GM19043 (cell line): ENCODE data around the gene GRM4.

Source experiments
- ATAC-seq: cut with Tn5 transposase; IDR thresholded peaks from one replicate; pipeline ENCODE4 v1.9.1; 2021; ENCODE audit warnings: low read depth; ENCODE audit not compliant: unreplicated experiment

GRM4 gene

DNA sequence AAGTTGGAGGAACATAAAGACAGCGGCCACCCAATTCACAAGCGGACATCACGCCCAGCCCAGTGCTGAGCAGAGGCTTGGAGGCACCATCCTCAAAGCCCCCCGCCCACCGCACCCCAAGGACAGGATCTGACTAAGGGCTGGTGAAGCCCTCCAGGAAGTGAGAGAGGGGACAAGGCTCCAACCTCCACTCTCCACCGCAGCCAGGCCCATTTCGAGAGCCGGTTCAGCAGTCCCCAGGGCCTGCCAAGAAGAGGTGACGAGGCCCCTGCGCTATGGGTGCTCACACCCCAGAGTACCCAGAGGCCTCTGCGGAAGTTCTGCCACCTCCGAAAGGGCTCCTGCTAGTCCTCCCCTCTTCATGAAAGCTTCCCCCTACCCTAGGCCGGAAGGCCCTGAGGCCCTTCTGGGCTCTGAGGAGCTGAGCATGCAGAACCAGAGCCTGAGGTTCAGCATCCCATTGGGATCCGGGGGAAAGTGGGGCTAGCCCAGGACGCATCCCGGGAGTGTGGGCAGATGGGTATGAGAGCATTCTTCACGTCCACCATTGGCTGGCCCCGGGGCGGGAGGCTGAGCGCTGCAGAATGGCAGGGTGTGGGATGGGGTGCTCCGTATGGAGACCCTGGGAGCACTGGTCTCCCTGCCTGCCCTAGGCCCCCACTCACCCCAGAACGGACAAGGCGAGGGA lies 2.5 kb downstream of the GRM4 start:
- no peak for ATAC-seq

DNA sequence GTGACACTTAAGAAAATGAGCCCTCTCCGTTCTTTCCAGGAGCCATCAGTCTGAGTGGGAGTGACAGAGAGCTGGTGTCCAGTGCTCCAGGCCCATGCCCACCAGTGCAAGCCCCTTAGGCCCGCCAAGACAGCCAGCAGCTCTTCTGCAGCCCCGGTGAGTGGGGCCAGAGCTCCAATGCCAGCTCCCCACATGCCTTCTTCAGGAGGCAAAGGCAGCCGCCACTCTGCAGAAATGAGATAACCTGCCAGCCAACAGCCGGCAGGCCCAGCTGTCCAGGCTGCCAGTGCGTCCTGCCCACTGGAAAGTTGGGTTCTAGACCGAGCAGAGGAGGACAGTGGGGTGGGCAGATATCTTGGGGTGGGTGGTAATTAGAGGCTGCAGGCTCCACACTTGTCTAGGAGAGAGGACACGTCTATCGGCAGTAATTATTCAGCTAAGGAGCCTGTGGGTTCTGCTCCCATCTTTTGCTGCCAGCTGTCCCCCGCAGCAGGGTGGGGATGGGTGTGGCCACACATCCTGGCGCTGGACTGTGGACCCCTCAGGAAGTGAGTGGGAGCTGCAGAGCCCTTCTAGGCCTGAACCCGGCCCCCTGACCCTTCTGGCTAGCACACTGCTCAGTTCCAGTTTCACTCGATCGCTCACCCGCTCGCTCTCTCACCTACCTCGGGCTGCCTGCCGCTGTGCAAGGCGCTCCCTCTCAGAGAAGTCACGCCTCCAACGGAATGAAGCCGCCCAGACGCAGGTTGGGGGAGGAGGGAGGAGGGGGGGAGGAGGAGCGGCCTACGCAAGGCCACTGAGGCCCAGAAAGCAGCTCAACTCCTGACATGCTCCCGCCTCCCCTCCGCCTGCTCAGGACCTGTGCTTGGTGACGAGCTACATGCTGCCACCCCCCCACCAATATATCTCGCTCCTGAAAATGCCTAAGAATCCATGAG lies 3.6 kb downstream of the GRM4 start:
- no peak for ATAC-seq

DNA sequence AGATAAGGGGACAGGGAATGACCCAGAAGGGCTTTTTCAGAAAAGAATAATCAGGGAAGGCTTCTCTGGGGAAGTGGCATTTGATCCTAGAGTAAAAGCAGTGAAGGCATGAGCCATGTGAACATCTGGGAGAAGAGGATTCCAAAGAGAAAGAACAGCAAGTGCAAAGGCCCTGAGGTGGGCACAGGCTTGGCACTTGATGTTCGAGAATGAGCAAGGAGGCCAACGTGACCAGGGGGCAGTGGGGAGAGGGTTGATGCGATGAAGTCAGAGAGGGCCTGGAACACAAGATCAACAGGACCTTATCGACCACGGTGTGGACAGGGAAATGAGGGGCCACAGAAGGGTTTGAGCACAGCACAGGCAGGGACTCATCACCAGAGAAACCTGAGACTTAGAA lies 5.8 kb downstream of the GRM4 start:
- no peak for ATAC-seq

DNA sequence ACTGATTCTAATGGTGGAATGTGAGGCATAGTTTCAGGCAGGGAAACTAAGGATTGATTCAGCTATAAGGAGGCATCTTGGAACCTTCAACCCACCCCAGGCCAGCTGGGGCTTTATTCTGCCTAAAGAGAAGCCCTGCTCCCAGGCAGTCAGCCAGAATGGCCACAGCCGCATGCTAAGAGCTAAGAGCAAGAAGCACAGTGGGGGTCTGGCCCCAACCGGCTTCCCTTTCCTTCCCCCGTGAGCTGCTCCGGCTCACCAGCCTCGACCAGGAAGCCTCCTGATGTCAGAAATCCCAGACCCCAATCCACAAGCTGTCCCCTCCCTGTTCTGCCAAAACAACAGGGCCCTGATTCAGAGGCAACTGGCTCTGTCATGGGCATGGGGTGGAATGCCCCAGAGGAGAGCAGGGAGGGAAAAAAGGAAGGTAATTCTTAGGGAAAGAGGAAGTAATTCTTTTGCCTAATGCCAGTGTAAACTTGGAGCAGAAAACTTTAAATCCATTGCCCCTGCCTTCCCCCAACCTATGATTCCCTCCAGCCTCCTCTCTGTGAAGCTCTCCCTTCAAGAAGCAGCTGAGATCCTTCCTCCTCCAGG lies 6.9 kb downstream of the GRM4 start:
- ATAC-seq, result no peak

DNA sequence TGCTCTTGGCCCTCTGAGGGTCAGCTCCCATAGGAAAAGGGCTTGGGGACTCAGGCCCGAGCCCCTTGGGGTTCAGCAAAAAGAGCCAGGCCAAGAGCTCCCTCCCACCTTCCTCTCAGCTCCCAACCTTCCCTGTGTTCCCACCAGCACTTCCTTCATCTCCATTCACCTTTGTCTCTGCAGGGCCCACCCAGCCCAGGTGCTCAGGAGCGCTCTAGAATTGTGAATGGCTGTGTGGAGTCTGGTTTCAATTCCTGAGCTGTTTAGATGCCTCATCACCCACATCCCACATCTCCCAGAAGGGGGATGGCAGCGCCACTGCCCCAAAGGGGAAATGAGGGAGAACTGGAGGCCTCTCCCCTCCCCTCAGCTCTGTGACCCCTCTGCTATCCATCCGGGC lies 7.7 kb downstream of the GRM4 start:
- ATAC-seq, result no peak

DNA sequence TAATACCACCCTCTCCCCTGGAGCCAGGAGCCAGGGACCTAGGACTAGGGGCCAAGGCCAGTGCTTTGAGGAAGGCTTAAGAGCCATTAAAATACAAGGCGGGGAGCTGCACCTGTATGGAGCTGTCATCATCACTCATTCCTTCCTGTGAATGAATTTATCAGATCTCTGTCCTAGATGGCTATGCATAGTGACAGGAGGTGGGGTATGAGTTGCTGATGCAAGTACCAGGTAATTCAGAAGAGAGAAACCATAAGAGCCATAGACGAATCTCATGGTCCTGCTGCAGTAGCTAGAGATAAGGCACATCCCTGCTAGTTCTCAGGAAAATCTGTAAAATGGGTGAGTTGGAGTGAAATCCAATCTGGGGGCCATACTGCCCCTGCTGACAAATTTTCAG lies 10.3 kb downstream of the GRM4 start:
- no peak for ATAC-seq

DNA sequence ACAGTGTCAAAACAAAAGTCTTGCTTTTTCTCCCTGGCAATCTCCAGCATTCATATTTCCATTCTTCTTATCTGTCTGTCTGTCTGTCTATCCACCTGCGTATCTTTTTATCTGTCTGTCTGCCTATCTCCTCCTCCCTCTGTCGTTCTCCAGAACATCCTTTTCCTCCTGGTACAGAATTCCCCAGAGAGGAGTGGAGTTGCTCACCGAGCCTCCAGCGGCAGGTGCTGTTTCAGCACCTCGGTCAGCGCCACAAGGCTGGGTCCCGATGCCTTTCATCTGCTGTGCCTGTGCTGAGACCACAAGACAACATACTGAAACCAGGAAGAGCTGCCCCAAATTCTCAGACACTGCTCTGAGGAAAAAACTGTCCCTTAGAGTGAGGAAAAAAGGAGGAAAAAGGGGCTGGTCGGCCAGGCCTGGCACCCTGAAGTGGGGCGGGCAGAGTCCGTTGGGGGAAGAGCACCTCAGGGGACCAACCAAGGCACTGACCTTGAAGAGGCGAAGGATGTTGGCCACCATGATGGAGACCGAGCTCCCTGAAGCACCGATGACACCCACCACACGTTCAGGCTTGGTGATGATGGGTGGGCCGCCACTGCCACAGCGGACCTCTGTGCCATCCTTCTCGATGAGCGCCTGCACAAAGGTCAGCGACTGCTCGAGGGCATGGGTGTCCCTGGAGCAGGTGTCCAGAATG lies 13.3 kb downstream of the GRM4 start:
- no peak for ATAC-seq

DNA sequence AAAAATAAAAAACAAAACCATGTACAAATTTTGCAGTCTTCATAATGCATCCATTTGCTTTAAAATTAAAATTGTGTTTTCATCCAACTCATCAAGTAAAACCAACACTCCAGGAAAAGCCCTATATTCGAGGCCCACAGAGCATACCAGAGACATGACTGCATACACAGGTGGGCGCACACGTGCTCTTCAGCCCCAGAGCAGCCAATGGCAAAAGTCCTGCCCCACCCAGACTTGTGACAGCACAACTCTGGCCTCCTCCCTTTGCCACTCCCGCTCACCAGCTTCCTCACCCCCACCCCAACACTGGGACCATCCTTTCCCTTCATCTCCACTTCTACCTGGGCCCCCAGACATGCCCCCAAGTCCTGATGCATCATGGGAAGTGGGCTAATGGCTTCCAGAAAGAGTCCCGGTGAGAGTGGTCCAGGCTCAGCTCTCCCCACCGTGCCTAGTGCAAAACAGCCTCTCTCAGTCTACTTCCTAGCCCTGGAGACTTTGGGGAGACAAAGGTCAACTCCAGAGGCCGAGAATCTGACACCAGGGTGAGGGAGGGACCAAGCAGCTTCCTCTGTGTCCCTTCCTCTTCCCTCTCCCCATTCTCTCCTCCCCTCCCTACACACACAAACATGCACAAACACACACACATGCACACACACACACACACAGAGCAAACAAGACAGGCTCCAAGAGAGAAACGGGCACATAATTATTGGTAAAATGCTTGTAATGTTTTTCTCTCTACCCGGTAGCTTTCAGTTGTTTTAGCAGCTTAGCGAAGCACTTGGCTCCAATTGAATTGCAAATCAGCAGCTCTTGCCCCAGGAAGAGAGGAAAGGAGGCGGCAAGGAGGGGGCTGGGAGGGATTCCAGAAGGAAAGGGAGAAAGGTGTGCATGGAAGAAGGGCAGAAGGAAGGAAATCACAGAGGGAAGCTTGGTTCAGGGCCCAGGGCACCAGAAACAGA lies 14.3 kb downstream of the GRM4 start:
- ATAC-seq, result no peak

DNA sequence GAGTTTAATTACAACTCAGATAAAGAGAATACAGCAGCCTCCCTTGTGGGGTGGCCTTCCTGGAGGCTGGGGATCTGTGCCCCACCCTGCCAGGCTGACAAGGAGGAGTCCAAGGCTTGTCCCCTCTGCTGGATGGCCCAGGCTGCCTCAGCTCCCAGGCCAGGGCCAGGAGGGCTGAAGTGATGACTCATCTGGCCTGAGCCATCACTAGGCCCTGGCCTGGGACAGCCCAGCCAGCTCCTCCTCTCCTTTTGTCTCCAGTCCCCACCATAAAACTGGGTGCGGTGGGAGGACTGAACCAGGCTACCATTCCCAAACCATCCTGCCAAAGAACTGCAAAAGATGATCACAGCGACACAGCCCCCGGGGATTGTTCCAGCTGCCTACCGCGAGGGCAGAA lies 15.0 kb downstream of the GRM4 start:
- no peak for ATAC-seq

DNA sequence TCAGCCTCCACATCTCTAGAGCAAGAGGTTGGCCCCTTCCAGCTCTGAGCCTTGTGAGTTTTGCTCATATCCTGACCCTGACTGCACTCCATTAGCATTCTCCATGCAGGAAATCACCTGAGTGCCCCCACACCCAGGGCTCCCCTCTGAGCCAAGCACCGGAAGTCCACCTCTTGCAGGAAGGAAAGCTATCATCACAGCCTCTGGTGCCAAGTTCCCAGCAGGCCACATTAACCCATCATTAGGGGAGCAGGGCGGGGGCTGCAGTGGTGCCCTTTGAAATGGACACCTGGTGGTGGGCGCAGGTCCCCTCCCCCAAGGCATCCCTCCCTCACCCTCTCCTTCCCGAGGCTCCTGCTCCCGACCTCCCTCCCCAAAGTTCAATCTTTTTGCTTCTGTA lies 16.1 kb downstream of the GRM4 start:
- ATAC-seq, result no peak

DNA sequence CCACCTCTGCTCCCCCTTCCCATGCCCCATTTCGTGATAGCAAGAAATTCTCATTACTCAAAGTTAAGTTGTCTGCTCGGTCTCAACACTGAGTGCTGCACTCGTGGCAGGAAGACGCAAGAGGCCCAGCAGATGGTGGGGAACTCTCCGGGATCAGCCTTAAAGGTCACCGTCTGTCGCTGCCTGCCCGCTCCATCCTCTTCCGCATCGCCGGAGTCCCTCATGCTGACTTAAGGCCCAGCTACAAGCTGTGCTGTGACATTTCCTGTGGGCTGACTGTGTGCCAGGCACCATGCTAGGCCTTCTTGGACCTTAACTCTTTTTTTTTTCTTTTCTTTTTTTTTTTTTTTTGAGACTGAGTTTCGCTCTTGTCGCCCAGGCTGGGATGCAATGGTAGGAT lies 17.8 kb downstream of the GRM4 start:
- no peak for ATAC-seq

DNA sequence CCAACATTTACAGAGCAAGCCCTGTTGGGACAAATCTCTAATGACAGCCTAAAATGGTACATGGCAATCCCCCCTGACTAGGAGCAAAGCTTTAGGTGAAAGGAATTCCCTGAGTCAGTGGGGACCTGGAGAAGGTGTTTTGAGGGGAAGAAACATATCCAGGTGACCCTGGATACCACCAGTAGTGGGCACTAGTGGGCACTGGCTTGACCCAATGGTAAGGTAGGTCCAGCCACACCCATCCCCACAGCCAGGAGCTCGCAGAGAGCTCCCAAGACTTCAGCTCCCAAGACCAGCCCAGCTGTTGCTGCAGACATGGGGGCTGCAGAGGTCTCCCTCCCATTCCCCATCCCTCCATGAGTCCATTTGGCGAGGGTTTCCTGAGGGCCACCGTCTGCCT lies 19.5 kb downstream of the GRM4 start:
- no peak for ATAC-seq

DNA sequence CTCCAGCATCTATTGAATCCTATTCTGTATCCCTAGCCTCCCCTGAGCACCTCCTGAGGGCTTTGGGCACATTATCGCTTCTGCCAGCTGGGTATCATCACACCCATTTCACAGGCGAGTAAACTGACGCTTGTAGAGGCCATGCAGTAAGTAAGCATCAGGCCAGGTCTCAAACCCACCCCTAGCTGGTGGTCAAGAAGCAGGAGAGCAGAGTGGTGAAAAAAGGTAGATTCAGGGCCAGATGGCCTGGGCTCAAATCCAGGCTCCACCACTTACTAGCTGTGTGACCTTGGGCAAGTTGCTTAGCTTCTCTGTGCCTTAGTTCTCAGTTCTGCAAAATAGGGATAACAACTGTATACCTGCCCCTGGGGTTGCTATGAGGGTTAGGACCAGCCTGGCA lies 19.9 kb downstream of the GRM4 start:
- no peak for ATAC-seq

DNA sequence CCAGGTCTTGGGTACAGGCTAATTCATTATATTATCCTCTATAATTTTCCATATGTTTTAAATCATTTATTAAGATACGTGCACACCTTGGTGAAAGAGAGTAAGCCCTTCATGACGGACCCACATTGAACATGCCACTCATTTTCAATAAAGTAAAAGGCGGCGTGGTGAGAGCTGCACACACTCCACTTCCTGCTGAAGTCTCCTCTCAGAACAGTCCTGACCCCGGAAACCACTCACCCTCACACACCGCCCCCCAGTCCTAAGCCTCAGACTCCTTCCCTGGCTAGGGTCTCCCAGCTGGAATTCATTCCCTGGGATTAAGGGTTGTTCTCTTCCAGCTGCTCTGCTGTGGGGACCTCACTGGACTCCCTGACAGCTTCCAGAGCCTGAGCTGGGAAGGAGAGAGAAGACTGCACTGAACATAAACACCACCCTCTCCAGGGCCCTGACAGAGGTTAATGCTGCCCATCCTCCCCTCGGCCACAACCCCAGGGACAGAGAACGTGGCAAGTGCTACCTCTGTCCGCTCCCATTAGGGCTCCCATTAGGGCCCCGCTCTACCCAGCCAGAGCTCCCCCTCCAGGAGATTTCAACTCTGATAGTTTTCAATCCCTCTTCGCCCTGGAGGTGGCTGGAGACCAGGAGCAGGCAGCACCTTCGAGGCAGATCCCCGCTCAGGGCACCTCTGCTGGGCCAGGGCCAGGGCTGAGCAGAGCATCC lies 24.8 kb downstream of the GRM4 start:
- ATAC-seq, result no peak

DNA sequence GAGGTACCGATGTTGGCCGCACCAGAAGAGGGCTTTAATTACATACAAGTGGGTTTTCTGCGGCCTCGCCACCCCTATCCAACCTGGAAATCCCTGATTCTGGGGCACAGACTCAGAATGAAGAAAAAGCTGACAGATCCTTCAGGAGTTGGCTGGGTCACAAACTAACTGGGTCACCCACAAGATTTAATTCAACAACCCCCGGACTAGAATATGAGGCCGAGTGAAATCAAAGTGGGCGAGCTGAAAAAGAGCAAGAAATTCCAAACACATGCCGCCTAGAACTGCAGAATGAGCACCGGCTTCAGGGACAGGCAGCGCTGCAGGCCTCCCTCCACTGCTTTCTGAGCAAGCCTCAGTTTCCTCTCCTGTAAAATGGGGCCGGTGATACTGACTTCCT lies 30.0 kb downstream of the GRM4 start:
- ATAC-seq, result no peak

DNA sequence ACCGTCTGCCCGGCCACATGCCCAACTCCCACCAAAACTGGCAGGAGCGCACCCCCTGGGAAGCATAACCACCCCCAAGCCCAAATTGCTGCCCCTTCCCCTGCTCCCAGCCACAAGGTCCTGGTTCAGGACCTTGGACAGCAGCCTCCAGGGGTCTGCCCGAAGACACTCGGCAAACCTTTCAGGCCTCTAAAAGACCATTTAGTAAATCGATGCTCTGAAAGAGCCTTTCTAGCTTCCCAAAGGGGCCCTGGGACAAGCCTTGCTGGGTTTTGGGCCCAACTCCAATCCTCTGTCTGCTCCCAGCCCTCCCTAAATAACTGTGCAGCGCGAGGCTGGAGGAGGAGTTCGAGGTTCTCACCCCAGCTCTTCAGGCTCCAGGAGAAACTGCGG lies 30.5 kb downstream of the GRM4 start:
- ATAC-seq, result no peak

DNA sequence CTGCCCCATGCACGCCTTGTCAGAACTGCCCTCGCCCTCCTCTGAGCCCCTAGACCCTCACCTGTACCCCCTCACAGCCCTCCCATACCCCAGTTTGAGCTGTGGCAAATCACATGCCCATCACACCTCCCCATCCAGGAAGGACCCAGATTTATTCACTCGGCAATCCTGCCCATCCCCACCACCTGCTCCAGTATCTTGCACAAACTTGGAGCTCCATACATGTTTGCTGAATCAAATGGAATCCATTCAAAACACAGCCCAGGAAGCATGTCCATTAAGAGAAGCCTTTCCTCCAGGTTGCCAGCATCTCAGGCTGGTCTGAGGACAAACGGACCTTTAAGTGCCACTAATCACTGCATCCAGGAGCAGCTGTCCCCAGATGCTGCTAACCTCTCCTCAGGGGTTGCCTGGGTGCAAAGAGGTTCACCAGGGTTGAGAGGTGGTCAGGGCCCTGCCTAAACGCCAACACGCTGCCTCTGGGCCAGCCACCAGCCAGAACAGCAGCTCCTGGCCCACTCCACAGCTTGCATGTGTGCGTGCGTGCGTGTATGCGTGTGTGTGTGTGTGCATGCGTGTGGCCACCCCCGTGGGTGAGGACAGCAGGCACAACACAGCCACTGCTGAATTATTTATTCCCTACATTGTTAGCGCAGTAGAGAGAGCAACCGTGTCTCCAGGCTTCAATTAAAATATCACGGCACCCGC lies 31.0 kb downstream of the GRM4 start:
- no peak for ATAC-seq

DNA sequence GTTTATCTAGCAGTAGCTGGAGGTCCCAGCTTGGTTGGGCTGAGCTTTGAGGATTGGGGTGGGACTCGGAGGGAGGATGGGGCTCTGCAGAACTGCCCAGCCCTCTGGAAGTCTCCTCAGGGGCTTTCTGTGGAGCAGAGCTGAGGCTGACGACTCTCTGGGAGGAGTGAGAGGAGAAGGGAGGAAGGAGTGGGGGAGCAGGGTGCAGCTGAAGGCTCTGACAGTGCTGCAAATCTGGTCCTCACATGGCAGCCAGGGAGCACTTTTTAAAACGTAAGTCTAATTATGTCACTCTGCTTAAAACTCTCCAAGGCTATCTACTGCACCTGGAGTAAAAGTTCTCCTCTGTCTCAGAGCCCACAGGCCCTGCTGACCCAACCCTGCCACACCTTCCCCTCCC lies 32.4 kb downstream of the GRM4 start:
- ATAC-seq, result no peak

DNA sequence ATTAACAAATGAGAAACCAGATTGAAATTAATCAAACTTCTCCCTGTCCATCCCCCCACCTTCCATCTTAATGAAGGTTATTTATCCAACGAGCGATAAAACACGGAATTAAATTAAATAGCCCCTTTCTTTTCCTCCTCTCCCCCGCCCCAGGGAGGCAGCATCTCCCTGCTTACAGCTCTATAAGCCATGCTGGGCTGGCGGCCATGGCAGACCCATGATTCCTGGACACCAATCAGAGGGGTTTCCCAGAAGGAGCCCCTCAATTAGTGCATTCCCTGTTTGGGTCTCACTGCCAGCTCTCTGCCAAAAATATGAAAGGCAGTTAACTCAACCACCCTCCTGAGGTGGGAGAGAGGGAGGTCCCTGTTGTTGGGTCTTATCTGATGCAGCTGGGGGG lies 33.8 kb downstream of the GRM4 start:
- no peak for ATAC-seq
